Ectodermal cell (in vitro differentiated cells): ENCODE data around the gene COMP. TPM values are rescaled to one million over a fixed set of nuclear protein-coding genes. Genes with fewer than 3 reads are reported as not detected.
A peak's percentile ranks its signal among the peaks of the same experiment; 100 is the strongest.

Source experiments
- H3K27ac ChIP-seq: 2 replicates; pipeline ENCODE4 v1.7.0; 2013; ENCODE audit warnings: mild to moderate bottlenecking, low read depth, low read length; ENCODE audit not compliant: insufficient read depth, poor library complexity, severe bottlenecking
- H3K27me3 ChIP-seq: 2 replicates; pipeline ENCODE4 v1.7.0; 2013; ENCODE audit warnings: mild to moderate bottlenecking, low read length; ENCODE audit not compliant: insufficient read depth, control insufficient read depth, poor library complexity, severe bottlenecking
- H3K36me3 ChIP-seq: one replicate; pipeline ENCODE4 v1.7.0; 2013; ENCODE audit warnings: low read length; ENCODE audit not compliant: control insufficient read depth, insufficient read depth
- H3K4me1 ChIP-seq: one replicate; pipeline ENCODE4 v1.7.0; 2013; ENCODE audit warnings: low read length; ENCODE audit not compliant: control insufficient read depth, insufficient read depth
- H3K4me3 ChIP-seq: 2 replicates; pipeline ENCODE4 v1.7.0; 2013; ENCODE audit warnings: low read depth, low read length, control low read depth; ENCODE audit not compliant: insufficient read depth
- H3K9me3 ChIP-seq: 2 replicates; pipeline ENCODE4 v1.7.0; 2013; ENCODE audit warnings: mild to moderate bottlenecking, low read length, moderate library complexity; ENCODE audit not compliant: control insufficient read depth
- WGBS, 2 experiments: methylation state at CpG; one replicate each; pipeline ENCODE4 v1.1.7; 2013; ENCODE audit warnings: missing lambda C conversion rate in 2 of 2; 5-methylcytosine and 5-hydroxymethylcytosine counted together
- polyA plus RNA-seq, 4 experiments: library from polyadenylated mRNA; stranded (reverse); fragments of 50-300 nt; gene quantifications; one replicate each; pipeline ENCODE4 v1.2.3, GENCODE V29; 2013

Gene COMP
- polyA plus RNA-seq (2013, experiment 1 of 4) = not detected
- not detected for polyA plus RNA-seq (2013, experiment 2 of 4)
- not detected for polyA plus RNA-seq (2013, experiment 3 of 4)
- not detected for polyA plus RNA-seq (2013, experiment 4 of 4)

GRCh38 chr19:18790566-18791314 is at the start of gene COMP:
TSS of gene COMP (minus strand) at chr19:18791305. CDS start at chr19:18791269, 36 bp downstream.
- Histone ChIP-seq H3K36me3 (no peaks in the 10 kb centered on the region), H3K4me1 (peaks cover 11% of the 10 kb centered on the region), H3K27me3 (peaks cover 100% of the 10 kb centered on the region), H3K4me3 (peak within 1 kb of the TSS; percentile 4), H3K9me3 (no peaks in the 10 kb centered on the region), H3K27ac (no peak within 1 kb of the TSS)
- 7 to 8% methylated on average over 61 of the region's 61 CpGs for WGBS, 2 experiments

GRCh38 chr19:18840288-18841267 is 49.5 kb upstream of the COMP start:
- Histone ChIP-seq H3K4me1 (peaks cover 6% of the 10 kb centered on the region), H3K27me3 (no peaks in the 10 kb centered on the region), H3K36me3 (no peaks in the 10 kb centered on the region), H3K9me3 (no peaks in the 10 kb centered on the region), H3K4me3 (no peak overlapping the region), H3K27ac (no peak overlapping the region)
- WGBS, 2 experiments = 88 to 90% methylated on average over 26 of the region's 26 CpGs

DNA sequence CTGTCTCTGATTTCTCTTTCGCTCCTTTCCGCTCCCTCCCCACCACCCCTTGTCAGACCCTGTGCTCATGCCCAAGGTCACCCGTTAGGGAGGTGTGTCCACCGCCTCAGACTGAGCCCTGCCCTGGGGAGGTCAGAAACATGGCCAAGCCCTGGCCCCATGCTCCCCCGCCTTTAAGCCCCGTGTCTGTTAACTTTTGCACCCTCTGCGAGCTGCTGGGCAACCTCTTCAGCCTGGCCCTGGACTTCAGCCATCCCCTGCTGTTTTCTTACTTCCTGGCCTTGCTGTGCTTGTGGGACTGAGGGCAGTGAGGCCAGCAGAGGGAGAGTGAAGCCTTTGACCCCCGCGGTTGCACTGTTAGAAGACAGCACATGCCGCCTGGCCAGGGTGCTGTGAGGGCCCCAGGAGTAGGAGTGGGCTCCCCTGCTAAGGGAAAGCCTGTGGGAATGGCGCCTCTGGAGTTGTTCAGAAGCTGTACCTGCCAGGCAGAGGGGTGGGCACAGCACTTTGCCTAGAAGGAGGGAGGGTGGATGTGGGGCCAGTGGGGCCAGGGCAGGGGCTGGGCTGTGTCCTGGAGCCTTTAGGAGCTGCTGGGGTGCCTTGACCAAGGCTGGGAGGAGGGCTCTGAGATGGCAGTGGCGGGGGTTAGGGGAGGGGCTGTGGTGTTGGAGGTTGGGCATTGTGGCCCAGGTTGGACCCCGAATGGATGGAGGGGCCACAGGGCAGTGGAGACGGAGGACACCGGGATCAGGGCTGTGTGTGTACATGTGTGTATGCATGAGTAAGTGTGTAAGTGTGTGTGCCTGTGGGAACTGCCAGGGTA is 48.6 kb upstream of the COMP start:
- Histone ChIP-seq H3K4me3 (no peak overlapping the region), H3K4me1 (peaks cover 6% of the 10 kb centered on the region), H3K36me3 (no peaks in the 10 kb centered on the region), H3K27me3 (no peaks in the 10 kb centered on the region), H3K27ac (no peak overlapping the region), H3K9me3 (no peaks in the 10 kb centered on the region)
- 82 to 83% methylated on average over 15 of the region's 15 CpGs for WGBS, 2 experiments

- Histone ChIP-seq H3K4me3 (no peak overlapping the region), H3K27ac (no peak overlapping the region), H3K4me1 (peaks cover 12% of the 10 kb centered on the region), H3K27me3 (peaks cover 3% of the 10 kb centered on the region), H3K36me3 (no peaks in the 10 kb centered on the region), H3K9me3 (no peaks in the 10 kb centered on the region)
- 77 to 88% methylated on average over 4 of the region's 4 CpGs for WGBS, 2 experiments
These were observed 43.5 kb upstream of the COMP start for GRCh38 chr19:18834644-18834984.

GRCh38 chr19:18833849-18834643 is 42.9 kb upstream of the COMP start:
- peaks cover 12% of the 10 kb centered on the region for H3K4me1 ChIP-seq
- H3K36me3 ChIP-seq = no peaks in the 10 kb centered on the region
- no peak overlapping the region for H3K27ac ChIP-seq
- peaks cover 3% of the 10 kb centered on the region for H3K27me3 ChIP-seq
- peak overlapping the region; percentile 90 for H3K4me3 ChIP-seq
- H3K9me3 ChIP-seq = no peaks in the 10 kb centered on the region
- WGBS, 2 experiments = 43 to 56% methylated on average over 18 of the region's 18 CpGs

- 18 to 21% methylated on average over 9 of the region's 9 CpGs for WGBS, 2 experiments
- no peaks in the 10 kb centered on the region for H3K36me3 ChIP-seq
- H3K9me3 ChIP-seq = no peaks in the 10 kb centered on the region
- peak overlapping the region; percentile 90 for H3K4me3 ChIP-seq
- H3K4me1 ChIP-seq = peaks cover 12% of the 10 kb centered on the region
- no peak overlapping the region for H3K27ac ChIP-seq
- H3K27me3 ChIP-seq = peaks cover 3% of the 10 kb centered on the region
These were observed 42.0 kb upstream of the COMP start for GRCh38 chr19:18833141-18833476.

- H3K27me3 ChIP-seq = peaks cover 3% of the 10 kb centered on the region
- WGBS, 2 experiments = 1% methylated on average over 69 of the region's 69 CpGs
- H3K4me3 ChIP-seq = peak overlapping the region; percentile 90
- no peak overlapping the region for H3K27ac ChIP-seq
- no peaks in the 10 kb centered on the region for H3K36me3 ChIP-seq
- no peaks in the 10 kb centered on the region for H3K9me3 ChIP-seq
- peaks cover 12% of the 10 kb centered on the region for H3K4me1 ChIP-seq
These were observed 41.4 kb upstream of the COMP start for GRCh38 chr19:18832306-18833140.

DNA sequence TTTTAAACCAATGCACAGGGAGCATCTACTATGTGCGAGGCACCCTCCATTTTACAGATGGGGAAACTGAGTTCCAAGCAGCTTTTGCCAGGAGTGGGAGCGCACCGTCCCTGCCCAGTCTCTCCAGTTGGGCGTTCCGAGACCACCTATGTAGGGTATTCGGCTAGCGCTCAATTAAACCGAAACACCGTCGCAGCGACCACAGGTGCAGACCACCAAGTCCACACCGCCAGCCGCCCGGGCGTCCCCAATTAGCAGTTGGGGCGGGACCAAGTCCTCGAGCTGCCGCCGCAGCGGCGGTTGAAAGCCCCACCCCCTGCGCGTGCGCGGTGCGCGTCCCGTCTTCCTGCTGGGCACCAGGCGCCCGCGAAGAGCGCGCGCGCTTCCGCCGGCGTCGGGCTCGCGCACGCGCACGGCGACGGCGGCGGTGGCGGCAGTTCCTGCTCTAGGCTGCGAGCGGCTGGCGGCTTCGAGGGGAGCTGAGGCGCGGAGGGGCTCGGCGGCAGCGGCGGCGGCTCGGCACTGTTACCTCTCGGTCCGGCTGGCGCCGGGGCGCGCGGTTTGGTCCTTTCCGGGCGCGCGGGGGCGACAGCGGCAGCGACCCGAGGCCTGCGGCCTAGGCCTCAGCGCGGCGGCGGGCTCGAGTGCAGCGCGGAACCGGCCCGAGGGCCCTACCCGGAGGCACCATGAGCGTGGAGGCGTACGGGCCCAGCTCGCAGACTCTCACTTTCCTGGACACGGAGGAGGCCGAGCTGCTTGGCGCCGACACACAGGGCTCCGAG is 40.6 kb upstream of the COMP start, which contains the start of gene UPF1:
Gene UPF1, plus strand, starts transcription at position 436 of the 782 bp plus-strand sequence. Its CDS starts 251 bp downstream, at position 687.
- Histone ChIP-seq H3K4me3 (peak within 1 kb of the TSS; percentile 90), H3K27ac (no peak within 1 kb of the TSS), H3K9me3 (no peaks in the 10 kb centered on the region), H3K36me3 (no peaks in the 10 kb centered on the region), H3K27me3 (peaks cover 3% of the 10 kb centered on the region), H3K4me1 (peaks cover 12% of the 10 kb centered on the region)
- WGBS, 2 experiments = 2% methylated on average over 96 of the region's 96 CpGs
